ENCODE results near the gene NIPAL3. TPM values are rescaled to one million over a fixed set of nuclear protein-coding genes. Genes with fewer than 3 reads are reported as not detected.

Gene NIPAL3
- 42.2 and 74.2 TPM in 2 replicates for total RNA-seq (ENCODE audit: low replicate concordance)

GRCh38 chr1:24415334-24415909, at the start of gene NIPAL3:
Gene NIPAL3 (plus strand): TSS chr1:24415802. CDS start chr1:24419548, 3,746 bp downstream.
- DNase-seq (ENCODE audit: low read depth) = peak; percentile 99
- peak within 1 kb of the TSS; percentile 87 for H3K4me3 ChIP-seq (ENCODE audit: low read depth, low read length)
- peak; percentile 73 for TF ChIP-seq CTCF (IDR thresholded peaks at IDR 0.05; ENCODE audit: insufficient read depth, low read length)

- no peak overlapping the region for H3K4me3 ChIP-seq (ENCODE audit: low read depth, low read length)
- TF ChIP-seq CTCF (IDR thresholded peaks at IDR 0.05; ENCODE audit: insufficient read depth, low read length) = no peak
- DNase-seq (ENCODE audit: low read depth) = no peak
Observed at GRCh38 chr1:24366707-24367106, 48.9 kb upstream of the NIPAL3 start.

GRCh38 chr1:24369199-24369598, 46.4 kb upstream of the NIPAL3 start:
- peak; percentile 77 for DNase-seq (ENCODE audit: low read depth)
- H3K4me3 ChIP-seq (ENCODE audit: low read depth, low read length) = no peak overlapping the region
- no peak for TF ChIP-seq CTCF (IDR thresholded peaks at IDR 0.05; ENCODE audit: insufficient read depth, low read length)

GRCh38 chr1:24369801-24370200, 45.8 kb upstream of the NIPAL3 start:
- no peak overlapping the region for H3K4me3 ChIP-seq (ENCODE audit: low read depth, low read length)
- no peak for TF ChIP-seq CTCF (IDR thresholded peaks at IDR 0.05; ENCODE audit: insufficient read depth, low read length)
- no peak for DNase-seq (ENCODE audit: low read depth)

- TF ChIP-seq CTCF (IDR thresholded peaks at IDR 0.05; ENCODE audit: insufficient read depth, low read length) = no peak
- no peak for DNase-seq (ENCODE audit: low read depth)
- no peak overlapping the region for H3K4me3 ChIP-seq (ENCODE audit: low read depth, low read length)
Observed at GRCh38 chr1:24373044-24373443, 42.6 kb upstream of the NIPAL3 start.

- no peak for TF ChIP-seq CTCF (IDR thresholded peaks at IDR 0.05; ENCODE audit: insufficient read depth, low read length)
- H3K4me3 ChIP-seq (ENCODE audit: low read depth, low read length) = no peak overlapping the region
- DNase-seq (ENCODE audit: low read depth) = no peak
Observed at GRCh38 chr1:24373710-24374109, 41.9 kb upstream of the NIPAL3 start.

Measured in fibroblast of the aortic adventitia (primary cell).